ENCODE data around the gene DUT. TPM values are rescaled to one million over a fixed set of nuclear protein-coding genes. Genes with fewer than 3 reads are reported as not detected.

Gene DUT
- total and polyA plus RNA-seq, 2 of the 8 experiments (the other 6 are each of a cell fraction or from before 2014, with no cell fraction given) = 71.5 to 246 TPM

GRCh38 chr15:48289628-48290027, 41.6 kb upstream of the DUT start:
- Histone ChIP-seq H2AK5ac (ENCODE audit: low read depth, low read length) (no peak overlapping the region), H2BK120ac (replicated peaks; ENCODE audit: low read depth, low read length) (no peak overlapping the region), H2BK20ac (ENCODE audit: low read length) (no peak overlapping the region), H2BK5ac (ENCODE audit: low read depth, low read length) (no peak overlapping the region), H3K4me1 (replicated peaks in 1 of 4; ENCODE audit: control insufficient read depth in 3 of 4, insufficient read depth in 4 of 4, low read length in 3 of 4) (peaks cover 0 to 4% (median 2%) of the 10 kb centered on the region in 4 experiments; a peak in 4 of 7 replicates), H3K23me2 (ENCODE audit: low read depth, low read length) (no peaks in the 10 kb centered on the region), H3K27ac (ENCODE audit: low read depth, low read length) (no peak overlapping the region), H3K79me2 (ENCODE audit: control insufficient read depth in 1 of 2, insufficient read depth in 2 of 2, low read length in 2 of 2) (no peaks in the 10 kb centered on the region), H3K4me3 (ENCODE audit: extremely low read depth in 1 of 4, insufficient read depth in 2 of 4, low read depth in 3 of 4, low read length in 4 of 4) (no peak overlapping the region), H4K5ac (ENCODE audit: insufficient read length, low read depth, low read length) (no peak overlapping the region), H3K9me3 (ENCODE audit: insufficient read depth in 2 of 2, low read depth in 1 of 2, low read length in 1 of 2) (no peaks in the 10 kb centered on the region), H2AFZ (ENCODE audit: low read length) (no peak overlapping the region), H3K14ac (ENCODE audit: insufficient read length) (no peak overlapping the region), H3K18ac (ENCODE audit: extremely low read depth, low read length) (no peak overlapping the region), H4K91ac (replicated peaks; ENCODE audit: insufficient read length, low read length) (no peak overlapping the region), H3K23ac (ENCODE audit: insufficient read length) (no peak overlapping the region), H3K36me3 (ENCODE audit: control insufficient read depth in 2 of 4, insufficient read depth in 4 of 4, low read length in 3 of 4) (no peaks in the 10 kb centered on the region), H2BK12ac (ENCODE audit: low read depth, low read length) (no peak overlapping the region), H3K9ac (replicated peaks in 1 of 4; ENCODE audit: extremely low read depth in 1 of 4, low read depth in 3 of 4, low read length in 3 of 4) (no peak overlapping the region), H2BK15ac (ENCODE audit: low read length) (no peak overlapping the region), H4K8ac (ENCODE audit: extremely low read depth, insufficient read depth, low read length) (no peak overlapping the region), H3K4me2 (ENCODE audit: insufficient read depth in 1 of 2, low read depth in 2 of 2, low read length in 2 of 2) (no peak overlapping the region), H3K79me1 (ENCODE audit: low read depth, low read length) (no peaks in the 10 kb centered on the region), H3K4ac (replicated peaks; ENCODE audit: insufficient read length, low read depth, low read length) (no peak overlapping the region), H3K27me3 (replicated peaks in 1 of 4; ENCODE audit: control insufficient read depth in 3 of 4, extremely low read depth in 1 of 4, insufficient read depth in 3 of 4, low read length in 3 of 4) (no peaks in the 10 kb centered on the region), H4K20me1 (replicated peaks in 1 of 2; ENCODE audit: control insufficient read depth in 1 of 2, insufficient read depth in 2 of 2, low read length in 2 of 2) (no peaks in the 10 kb centered on the region), H3K56ac (replicated peaks; ENCODE audit: insufficient read length, low read depth, low read length) (no peak overlapping the region)
- 98 to 100% methylated on average over 1 to 2 of the region's 2 CpGs for WGBS, 2 experiments (ENCODE audit: extremely low coverage in 1 of 2, insufficient coverage in 1 of 2, insufficient read length in 1 of 2, insufficient replicate concordance in 2 of 2, low coverage in 1 of 2, low lambda C conversion rate in 2 of 2, missing lambda C conversion rate in 1 of 2)
- TF ChIP-seq SP1 (IDR thresholded peaks at IDR 0.05; ENCODE audit: low read depth, low read length) = no peak
- no peak for TF ChIP-seq EZH2 (IDR thresholded peaks at IDR 0.05; ENCODE audit: low read depth, low read length, severe bottlenecking)
- no peak for TF ChIP-seq HDAC6 (IDR thresholded peaks at IDR 0.05; ENCODE audit: low read depth, low read length)
- no peak for TF ChIP-seq CEBPB (IDR thresholded peaks at IDR 0.05; ENCODE audit: low read depth, low read length)
- TF ChIP-seq PHF8 (conservative IDR thresholded peaks at IDR 0.05; ENCODE audit: low read depth, low read length) = no peak
- TF ChIP-seq SRF (IDR thresholded peaks at IDR 0.05; ENCODE audit: low read depth, low read length) = no peak
- no peak for TF ChIP-seq KDM4A (IDR thresholded peaks at IDR 0.05; ENCODE audit: low read depth, low read length, severe bottlenecking)
- no peak for TF ChIP-seq CTBP2 (IDR thresholded peaks at IDR 0.05; ENCODE audit: borderline replicate concordance, insufficient read depth, insufficient read length, low read length)
- TF ChIP-seq BACH1 (IDR thresholded peaks at IDR 0.05; ENCODE audit: low read length) = no peak
- TF ChIP-seq MAX (IDR thresholded peaks at IDR 0.05) = no peak
- ChIA-PET POLR2A (ENCODE audit: partially characterized antibody) (no interaction called here), CTCF (ENCODE audit: partially characterized antibody) (interaction anchor here (1.0 to 9.4 kb wide), 3 partner anchors 8 to 178 kb away, joined by 3 to 82 read pairs (median 4); no protein-coding TSS in a partner anchor)
- no peak for DNase-seq (ENCODE audit: low read depth in 1 of 2, low spot score in 2 of 2)
- FAIRE-seq = no peak

Data from H1 (cell line).